GM18502 (cell line): ENCODE results near the gene CBY3.
"Not testable (repeated sequence)": the region's sequence is repeated elsewhere in the genome, so short reads cannot be mapped to it uniquely, and the experiment has no call there.

Source experiments
- ATAC-seq: cut with Tn5 transposase; IDR thresholded peaks from one replicate; pipeline ENCODE4 v1.9.1; 2021; ENCODE audit warnings: mild to moderate bottlenecking; ENCODE audit not compliant: unreplicated experiment, poor library complexity

CBY3 gene

GRCh38 chr5:179678223-179679013 is 2.4 kb downstream of the CBY3 start:
- ATAC-seq, result peak; percentile 92

DNA sequence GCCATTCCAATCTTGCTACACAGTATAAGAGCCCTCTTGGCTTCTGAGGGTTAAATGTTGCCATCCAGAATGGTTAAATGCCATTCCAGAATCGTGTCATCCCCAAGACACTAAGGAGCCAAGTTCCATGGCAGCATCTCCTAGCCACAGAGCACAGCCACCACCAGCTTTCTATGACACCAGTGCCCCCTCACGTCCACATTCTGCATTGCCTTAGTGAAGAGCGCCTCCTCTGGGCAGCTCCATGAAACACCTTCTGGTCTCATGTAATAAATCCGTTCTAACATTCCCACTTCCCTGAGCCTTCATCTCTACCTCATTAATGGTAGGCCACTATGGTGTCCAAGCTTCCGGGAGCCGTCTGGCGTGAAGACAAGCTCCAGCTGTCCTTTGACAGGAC is 12.4 kb downstream of the CBY3 start:
- ATAC-seq, result no peak

DNA sequence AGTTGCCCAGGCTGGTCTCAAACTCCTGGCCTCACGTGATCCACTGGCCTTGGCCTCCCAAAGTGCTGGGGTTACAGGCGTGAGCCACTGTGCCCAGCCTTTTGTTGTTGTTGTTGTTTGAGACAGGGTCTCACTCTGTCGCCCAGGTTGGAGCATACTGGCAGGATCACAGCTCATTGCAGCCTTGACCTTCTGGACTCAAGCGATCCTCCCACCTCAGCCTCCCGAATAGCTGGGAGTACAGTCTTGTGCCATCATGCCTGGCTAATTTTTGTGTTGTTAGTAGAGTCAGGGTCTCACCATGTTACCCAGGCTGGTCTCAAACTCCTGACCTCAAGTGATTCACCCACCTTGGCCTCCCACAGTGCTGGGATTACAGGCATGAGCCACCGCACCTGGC is 19.2 kb downstream of the CBY3 start:
- ATAC-seq, result not testable (repeated sequence)

DNA sequence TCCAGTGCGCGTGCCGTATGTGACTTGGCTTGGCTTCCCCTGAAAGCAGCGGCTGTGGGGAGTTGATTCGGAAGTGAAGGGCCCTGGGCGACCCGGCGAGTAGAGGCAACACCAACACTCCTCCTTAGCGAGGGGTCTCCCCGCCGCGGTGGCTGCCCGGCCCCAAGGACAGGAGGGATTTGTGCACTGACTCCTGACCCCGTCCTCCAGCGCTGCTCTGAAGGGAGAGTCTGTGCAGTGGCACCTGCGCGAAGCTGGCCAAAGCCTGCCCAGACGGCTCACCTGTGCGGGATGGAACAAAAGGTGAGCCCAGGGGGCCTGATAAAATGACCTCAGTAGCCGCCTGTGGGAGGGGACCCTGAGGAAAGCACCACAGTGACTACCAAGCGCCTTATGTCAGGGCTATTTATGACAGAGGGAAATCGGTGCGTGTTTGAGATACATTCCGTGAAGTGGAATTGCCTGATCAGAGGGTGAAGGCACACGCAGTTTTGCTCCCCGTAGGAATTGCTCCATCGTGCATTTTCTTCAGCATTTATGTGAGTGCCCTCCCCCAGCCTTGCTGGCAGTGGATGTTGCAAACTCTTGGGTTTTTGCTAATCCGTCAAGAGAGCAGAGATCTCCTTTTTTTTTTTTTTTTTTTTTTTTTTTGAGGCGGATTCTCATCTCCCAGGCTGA is 22.5 kb downstream of the CBY3 start:
- ATAC-seq, result peak; percentile 72

- peak; percentile 94 for ATAC-seq
Observed at GRCh38 chr5:179657302-179658178, 23.3 kb downstream of the CBY3 start.

DNA sequence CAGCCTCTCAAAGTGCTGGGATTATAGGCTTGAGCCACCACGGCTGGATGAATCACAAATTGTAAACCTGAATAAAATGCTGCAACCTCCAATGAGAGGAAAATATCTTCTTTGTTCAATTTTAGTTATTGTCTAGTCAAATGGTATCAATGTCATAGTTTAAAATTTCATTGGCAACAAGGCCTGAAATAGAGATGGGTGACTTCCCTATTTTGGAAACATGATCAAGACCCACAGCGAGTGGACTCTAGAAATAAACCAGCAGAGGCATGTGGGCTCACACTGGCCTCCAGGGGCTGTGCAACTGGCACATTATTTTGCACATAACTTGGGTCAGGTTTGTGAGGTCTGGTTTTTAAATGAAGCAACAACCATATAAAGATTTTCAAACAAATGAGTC is 27.7 kb downstream of the CBY3 start:
- ATAC-seq, result not testable (repeated sequence)

DNA sequence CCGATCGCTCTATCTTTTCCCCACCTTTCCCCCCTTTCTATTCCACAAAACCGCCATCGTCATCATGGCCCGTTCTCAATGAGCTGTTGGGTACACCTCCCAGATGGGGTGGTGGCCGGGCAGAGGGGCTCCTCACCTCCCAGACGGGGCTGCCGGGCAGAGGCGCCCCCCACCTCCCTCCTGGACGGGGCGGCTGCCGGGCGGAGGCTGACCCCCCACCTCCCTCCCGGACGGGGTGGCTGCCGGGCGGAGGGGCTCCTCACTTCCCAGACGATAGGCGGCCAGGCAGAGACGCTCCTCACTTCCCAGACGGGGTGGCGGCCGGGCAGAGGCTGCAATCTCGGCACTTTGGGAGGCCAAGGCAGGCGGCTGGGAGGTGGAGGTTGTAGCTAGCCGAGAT is 30.6 kb downstream of the CBY3 start:
- ATAC-seq, result not testable (repeated sequence)

DNA sequence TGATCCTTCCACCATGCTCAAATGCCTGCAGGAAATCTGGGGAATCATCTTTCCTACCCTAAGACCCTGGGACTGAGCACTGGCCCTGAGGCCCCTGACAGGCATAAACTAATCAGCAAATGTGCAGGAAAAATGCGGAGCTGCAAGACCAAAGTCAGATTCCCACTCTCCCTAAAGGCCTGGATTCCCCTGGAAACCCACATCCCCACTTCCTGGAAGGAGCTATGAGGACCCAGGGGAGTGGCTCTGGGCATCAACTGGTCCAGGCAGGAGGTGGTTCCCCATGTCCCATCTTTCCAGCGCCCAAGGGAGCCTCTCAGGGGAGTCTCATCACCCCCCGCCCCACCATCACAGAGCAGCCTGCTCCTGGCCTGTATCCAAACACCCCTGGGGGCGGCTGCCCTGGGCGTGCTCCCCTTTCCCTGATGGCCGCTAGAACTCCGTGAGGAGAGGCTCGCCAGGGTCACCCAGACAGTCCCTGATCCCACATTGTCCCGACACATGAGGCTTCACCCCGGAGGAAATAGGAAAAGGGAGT is 31.6 kb downstream of the CBY3 start:
- ATAC-seq, result not testable (repeated sequence)

DNA sequence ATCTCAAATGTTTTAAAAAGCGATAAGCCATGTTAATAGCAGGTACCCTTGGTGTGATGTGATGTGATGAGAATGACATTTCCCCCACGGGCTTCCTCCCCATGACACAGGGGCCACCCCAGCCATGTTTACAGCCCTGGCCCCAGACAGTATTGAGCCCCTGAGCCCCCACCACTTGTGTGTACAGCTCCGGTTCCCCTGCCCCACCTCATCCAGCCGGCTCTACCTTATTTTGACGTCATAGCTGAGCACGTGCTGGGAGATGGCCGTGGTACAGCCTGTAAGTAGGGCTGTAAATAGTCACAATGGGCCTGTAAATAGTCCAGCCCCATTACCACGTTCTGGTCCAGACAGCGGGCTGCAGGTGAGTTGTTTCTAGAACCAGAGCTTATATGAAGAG is 32.4 kb downstream of the CBY3 start:
- no peak for ATAC-seq

GRCh38 chr5:179644766-179645165 is 36.1 kb downstream of the CBY3 start:
- ATAC-seq, result not testable (repeated sequence)

DNA sequence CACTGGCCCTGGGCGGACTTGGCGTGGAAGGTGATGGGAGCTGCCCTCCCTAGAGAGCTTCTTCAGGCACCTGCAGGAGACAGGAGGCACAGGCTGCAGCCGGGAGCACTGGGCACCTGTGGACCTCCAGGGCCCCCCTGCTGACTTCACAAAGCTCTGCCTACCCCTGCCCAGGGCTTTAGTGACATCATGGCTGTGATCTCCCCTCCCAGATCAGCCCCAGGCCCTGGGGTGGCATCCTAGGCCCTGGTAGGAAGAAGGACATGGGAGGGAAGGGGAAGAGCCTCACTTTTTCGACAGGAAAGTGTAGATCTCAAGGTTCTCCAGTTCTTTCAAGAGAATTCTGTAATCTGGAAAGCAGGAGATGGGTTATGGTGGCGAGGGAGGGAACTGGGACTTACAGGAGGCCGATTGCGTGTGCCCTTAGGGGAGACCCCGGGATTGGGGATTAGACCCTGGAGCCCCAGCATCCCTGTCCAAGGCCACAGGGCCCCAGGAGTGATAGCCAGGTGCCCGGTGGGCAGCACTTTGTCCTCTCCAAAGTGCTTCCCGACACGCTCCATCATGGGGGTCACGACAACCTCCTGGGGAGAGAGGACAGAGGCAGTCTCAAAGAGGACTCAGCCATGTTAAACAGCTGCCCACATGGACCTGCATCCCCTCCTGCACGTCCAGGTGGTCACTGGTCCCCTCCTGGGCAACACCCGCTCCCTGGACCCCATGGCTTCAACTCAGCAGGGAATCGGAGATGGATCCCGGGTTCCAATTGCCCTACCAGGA is 37.5 kb downstream of the CBY3 start:
- ATAC-seq, result not testable (repeated sequence)

DNA sequence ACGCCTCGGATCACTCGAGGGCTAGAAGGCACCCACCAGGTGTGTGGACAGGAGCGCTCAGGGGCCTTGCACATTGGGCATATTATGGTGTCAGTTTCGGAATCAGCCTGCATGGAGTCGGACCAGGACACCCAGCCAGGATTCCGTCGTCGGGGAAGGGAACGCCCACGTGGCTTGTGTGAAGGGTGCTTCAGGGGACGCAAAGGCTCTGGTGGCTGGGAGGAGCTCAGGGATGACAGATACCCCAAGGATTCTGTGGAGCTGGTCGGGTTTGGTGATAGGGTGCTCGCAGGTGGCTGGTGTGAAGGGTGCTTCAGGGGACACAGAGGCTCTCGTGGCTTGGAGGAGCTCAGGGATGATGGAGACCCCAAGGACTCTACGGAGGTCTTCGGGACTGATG is 38.2 kb downstream of the CBY3 start:
- ATAC-seq, result not testable (repeated sequence)

DNA sequence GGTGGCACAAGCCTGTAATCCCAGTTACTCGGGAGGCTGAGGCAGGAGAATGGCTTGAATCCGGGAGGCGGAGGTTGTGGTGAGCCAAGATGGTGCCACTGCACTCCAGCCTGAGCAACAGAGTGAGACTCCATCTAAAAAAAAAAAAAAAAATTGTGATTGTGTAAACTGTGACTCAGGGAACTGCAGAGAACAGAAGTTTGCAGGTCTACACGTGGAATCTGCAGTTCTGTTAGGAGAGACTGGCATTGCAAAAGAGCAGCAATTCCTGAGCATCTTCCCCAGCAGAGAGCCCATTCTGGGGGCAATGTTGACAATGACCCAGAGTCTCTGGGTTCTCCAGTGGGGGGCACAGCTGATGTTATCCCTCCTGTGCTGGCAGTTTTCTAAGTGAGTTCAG is 39.1 kb downstream of the CBY3 start:
- not testable (repeated sequence) for ATAC-seq

GRCh38 chr5:179639296-179639695 is 41.5 kb downstream of the CBY3 start:
- not testable (repeated sequence) for ATAC-seq

DNA sequence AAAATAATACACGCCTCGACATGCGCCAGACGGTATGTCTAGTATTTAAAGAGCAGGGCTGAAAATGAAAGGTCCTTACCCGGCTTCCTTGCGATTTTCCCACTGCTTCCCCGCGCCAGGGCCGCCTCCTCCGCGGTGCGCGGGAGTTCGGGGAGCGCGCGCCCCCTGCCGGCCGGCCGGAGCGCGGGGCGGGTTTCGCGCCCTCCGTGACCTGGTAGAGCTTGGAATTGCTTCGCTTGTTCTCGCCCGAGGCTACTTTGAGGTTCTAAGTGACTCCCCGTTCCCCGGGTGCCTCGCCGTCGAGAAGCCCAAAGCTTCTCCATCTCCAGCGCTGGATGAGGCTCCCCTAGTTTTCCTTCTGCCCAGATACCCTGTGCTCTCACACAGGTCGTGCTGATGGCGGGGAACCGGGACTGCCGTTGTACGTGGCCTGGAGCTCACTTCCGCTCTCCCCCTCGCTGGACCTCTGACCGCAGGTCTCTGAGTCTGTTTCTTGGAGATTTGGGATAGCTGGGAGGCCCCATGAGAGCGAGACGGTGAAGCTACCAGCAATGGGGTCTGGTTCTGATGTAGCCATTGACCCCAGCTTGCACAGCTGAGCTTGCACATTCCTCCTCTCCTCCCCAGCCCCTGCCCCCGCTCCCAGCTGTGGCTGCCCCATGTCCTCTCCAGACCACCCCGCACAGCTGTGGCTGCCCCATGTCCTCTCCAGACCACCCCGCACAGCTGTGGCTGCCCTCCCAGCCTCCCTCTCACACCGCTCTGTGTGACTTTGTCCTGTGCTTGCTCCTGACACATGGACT is 46.3 kb downstream of the CBY3 start:
- ATAC-seq, result peak; percentile 91

DNA sequence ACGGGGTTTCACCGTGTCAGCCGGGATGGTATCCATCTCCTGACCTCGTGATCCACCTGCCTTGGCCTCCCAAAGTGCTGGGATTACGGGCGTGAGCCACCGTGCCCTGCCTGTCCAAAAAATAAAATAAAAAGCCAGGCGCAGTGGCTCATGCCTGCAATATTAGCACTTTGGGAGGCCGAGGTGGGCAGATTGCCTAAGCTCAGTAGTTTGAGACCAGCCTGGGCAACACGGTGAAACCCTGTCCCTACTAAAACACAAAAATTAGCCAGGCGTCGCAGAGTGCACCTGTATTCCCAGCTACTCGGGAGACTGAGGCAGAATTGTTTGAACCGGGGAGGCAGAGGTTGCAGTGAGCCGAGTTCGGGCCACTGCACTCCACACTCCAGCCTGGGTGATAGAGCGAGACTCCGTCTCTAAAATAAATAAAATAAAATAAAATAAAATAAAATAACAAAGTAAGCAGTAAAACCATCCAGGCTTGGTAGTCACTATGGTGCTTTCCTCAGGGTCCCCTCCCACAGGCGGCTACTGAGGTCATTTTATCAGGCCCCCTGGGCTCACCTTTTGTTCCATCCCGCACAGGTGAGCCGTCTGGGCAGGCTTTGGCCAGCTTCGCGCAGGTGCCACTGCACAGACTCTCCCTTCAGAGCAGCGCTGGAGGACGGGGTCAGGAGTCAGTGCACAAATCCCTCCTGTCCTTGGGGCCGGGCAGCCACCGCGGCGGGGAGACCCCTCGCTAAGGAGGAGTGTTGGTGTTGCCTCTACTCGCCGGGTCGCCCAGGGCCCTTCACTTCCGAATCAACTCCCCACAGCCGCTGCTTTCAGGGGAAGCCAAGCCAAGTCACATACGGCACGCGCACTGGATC is 47.1 kb downstream of the CBY3 start:
- peak; percentile 72 for ATAC-seq
